ENCODE results near the gene UMODL1.

Gene UMODL1

DNA sequence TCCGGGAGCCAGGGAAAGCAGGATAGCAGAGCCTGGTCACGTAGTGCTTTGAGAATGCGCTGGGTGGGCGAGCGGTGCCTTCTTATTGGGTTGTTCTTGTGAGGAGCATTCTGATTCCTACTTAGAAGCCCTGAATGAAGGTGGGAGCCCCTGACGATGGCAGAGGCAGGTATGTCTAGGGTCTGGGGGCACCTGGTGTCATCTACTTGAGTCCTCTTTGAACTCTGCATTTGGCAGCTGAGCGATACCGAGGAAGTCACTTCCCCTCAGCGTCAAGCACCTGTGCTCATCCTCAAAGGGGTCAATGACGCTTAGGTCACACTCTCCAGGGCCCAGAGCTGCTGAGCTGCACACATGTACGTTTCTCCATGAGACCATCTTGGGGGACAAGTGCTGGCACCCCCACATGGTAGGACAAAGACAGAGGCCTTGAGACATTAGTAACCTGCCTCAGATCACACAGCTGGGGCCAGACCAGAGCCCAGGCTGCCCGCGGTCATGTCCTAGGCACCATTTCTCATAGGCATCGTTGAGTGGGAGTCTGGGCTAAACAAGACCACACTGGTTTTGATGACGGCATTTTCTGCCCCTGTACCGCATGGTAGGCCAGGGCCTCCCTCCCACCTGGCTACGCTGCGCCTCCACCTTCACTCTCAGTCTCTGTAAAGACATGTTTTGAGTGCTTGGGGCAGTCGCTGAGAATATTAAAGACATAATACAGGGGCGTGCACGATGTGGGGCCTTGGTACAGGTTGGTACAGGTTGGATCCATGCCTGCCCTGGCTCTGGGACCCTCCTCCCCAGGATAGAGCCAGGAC lies 78.7 kb downstream of the UMODL1 start:
- no peak for DNase-seq (ENCODE audit: low read depth in 2 of 3, low spot score in 1 of 3)

DNA sequence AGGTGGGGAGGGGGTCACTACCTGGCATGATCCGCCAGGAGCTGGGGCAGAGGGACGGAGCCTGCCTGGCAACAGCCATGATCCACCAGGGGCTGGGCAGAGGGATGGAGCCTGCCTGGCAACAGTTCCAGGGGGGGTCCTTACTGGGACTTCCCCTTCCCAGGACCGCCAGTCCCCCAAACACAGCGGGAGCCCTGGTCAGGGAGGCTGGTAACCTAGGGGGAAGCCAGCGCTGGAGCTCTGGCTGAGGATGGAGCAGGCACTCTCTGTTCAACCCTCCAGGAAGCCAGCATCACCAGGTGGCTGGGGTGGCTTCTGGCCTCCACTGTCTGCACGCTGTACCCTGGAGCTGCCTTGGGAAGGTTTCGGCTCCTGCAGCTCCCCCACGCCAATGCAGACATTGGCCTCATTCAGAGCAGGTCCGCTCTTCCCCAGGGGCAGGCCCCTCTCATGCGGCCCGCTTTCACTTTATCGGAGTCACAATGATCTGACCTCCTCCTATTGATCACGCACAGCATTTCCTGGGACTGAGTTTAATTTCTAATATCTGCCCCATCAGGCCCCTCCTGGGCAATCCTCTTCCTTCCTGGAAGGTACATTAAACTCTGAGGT lies 79.5 kb downstream of the UMODL1 start:
- DNase-seq (ENCODE audit: low read depth in 2 of 3, low spot score in 1 of 3), result no peak

DNA sequence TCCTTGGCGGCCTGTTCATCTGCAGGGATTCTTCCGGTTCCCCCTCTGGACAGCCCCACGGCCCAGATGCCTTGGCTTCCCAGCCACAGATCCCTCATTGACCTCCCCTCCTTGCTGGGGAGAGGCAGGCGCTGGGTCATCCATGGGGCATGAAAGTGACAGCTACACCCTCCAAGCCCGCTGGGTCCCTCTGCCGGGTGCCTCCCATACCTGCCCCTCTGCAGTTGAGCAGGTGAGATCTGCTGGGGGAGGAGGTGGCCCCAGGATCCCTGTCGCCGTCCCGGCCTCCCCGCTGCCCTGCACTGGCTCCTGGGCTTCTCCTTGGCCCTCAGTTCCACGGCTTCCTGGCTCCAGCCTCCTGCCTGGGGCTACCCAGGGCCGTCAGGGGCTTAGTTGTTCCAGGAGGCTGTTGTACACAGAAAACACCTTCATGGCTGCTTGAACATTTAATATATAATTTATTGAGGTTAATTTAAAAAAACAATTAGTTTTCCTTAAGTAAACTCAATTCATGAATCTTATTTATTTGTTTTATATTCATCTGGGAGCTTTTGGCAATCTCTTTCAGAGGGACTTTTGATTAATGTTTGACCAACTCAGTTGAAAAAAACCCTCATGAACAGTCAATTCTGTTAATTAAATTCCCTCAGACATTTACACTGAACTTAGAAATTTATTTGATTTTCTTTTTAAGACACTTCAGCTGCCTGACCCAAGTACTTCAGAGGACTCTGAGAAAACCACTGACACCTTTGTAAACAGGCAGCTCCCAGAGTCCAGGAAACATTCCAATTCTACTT lies 80.2 kb downstream of the UMODL1 start:
- no peak for DNase-seq (ENCODE audit: low read depth in 2 of 3, low spot score in 1 of 3)

DNA sequence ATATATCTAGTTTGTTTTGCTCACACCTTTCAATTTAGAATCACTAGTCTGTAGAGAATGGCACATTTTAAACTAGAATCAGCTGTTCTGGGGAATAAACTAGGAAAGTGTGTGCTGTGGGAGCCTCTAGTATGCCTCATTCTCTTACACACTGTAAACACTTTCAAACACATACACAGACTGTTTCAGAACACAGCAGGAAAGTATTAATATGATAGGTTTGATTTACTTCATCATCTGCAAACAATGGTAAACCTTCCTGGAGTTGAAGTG lies 80.8 kb downstream of the UMODL1 start:
- DNase-seq (ENCODE audit: low read depth in 2 of 3, low spot score in 1 of 3), result no peak

DNA sequence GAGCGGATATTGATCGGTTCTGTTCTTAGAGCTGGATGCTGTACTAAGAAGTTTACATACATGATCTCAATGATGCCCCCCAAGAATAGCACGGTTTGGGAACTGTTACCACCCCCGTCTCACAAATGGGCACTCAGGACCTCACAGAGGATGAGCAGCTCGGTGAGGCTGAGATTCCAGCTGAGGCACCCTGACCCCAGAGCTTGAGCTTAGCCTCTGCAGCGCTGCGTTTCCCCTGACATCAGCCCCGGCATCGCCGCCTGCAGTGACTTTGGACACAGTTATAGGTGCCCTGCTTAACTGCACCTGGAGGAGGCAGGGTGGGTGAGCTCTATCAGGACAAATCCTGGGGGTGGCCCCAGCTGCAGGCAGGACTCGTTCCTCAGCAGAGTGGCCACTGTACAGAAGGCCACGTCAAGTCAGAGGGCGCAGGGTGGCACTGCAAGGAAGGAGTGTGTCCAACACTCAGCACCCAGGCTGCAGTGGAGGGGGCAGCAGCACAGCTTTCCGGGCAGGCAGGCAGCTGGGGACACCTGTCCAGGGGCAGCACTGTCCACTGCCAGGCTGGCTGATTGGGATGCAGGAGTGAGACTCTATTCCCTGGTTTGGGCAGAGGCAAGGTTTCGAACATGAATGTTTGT lies 82.0 kb downstream of the UMODL1 start:
- DNase-seq (ENCODE audit: low read depth in 2 of 3, low spot score in 1 of 3), result no peak

DNA sequence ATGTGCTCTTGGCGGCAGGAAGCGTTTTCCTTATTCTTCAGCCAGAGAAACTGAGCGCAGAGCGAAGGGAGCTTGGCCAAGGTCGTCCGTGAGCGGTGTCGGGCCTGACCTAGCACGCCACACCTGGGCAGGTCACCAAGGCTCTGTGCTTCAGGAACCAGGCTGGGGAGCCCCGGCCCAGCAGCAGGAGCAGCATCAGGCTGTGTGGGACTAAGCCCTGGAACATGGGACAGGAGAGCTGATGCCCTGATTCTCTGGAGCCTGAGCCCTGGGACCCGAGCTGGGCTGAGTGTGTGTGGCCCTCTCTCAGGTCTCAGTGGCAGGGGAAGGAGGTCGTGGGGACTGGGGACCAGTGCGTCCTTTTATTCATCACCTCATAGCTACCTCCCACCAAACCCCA lies 82.6 kb downstream of the UMODL1 start:
- no peak for DNase-seq (ENCODE audit: low read depth in 2 of 3, low spot score in 1 of 3)

DNA sequence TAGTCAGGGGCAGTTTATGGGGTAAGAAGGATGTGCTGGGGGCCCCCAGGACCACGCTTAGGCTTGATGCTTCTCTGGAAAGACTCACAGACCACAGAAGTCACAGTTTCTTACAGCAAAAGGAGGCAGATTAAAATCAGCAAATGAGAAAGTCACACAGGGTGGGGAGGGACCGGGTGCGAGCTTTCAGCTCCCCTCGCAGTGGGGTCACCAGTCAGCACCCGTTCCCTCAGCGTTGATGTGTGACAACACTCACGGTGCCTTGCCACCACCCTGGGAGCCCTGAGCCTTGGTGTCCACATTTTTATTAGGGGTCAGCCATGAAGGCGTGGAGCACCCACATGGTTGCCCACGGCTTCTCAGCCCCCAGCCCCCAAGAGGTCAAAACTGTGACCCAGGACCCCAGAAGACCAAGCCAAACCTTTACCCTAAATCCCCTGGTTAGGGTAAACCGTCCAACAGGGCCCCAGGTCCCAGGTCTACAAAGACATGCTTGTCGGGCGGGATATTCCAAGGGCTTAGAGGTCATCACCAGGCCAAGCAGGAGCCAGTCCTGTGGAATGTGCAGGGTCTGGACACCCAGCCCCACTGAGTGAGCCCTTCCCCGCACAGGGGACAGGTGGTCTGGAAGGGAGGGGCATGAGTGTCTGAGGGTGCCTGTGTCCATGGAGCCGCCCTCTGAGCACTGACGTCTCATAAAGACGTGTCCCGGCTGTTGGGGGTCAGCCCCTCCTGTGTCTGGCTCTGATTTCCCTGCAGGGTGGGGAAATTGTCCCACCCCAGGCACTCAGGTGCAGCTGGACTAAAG lies 83.3 kb downstream of the UMODL1 start:
- DNase-seq (ENCODE audit: low read depth in 2 of 3, low spot score in 1 of 3), result no peak

DNA sequence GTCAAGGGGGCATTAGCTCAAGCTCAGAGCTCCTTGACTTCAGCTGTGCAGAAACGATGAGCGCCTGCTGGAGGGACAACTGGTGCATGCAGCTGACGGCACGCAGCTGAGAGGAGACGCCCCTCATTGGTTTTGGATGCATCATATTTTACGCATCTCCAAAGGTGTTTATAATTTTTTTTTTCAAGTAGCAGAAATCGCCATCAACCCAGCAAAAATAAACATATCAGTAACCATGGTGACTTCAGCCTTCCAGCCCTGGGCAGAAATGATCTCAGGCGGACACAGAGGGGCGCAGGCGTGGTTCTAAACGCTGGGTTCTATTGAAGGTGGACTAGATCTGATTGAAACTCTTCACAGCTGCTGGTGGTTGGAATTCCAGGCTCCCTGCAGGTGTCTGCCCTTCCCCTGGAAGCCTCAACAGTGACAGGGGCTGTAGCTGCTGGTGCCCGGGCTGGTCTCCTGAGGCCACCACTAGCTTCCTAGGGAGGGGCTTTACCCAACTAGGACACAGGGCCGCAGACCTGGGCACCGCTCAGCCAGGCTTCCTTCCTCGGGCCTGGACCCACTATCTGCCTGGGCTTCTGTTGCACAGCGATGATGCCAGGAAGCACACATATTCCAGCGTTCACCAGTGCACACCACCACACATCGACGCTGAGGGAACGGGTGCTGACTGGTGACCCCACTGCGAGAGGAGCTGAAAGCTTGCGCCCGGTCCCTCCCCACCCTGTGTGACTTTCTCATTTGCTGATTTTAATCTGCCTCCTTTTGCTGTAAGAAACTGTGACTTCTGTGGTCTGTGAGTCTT lies 84.1 kb downstream of the UMODL1 start:
- no peak for DNase-seq (ENCODE audit: low read depth in 2 of 3, low spot score in 1 of 3)

DNA sequence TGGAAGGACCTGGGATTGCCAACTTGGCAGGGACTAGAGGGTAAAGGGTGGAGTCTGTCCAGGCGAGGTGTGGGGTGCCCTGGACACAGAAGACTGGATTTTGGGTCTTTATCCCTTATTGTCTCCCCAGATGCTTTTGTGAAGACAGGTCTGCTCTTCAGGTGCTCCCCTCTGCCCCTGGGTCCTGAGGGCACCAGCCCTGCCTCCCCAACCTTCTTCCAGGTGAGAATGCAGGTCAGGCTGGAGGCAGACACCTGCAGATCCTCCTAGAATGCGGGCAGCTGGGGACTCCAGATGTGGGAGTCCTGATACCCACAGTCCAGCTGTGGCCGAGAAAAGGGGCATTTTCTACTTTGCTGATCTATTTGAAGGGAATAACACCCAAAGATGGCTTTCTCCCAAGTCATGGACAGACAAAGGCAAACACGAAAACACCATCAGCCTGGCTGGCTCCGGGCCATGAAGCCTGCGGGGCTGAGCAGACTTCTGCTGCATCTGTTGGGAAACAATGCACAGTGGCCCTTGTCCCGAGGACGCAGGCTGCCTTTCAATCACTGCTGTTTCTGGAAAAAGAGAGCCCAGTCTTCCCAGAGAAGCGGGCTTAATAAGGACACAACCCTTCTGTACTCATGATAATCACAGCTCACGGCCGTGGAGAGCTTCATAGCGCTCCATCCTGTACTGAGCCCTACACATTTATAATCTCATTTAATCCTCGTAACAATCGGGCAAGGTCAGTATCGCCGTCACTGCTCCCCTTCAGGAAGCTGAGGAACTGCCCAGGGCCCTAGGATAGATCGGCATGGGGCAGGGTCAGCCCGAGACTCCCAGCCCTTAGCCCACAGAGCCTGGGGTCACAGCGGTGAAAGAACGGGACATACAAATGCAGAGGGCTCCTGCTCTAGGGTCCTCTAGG lies 85.8 kb downstream of the UMODL1 start:
- no peak for DNase-seq (ENCODE audit: low read depth in 2 of 3, low spot score in 1 of 3)

DNA sequence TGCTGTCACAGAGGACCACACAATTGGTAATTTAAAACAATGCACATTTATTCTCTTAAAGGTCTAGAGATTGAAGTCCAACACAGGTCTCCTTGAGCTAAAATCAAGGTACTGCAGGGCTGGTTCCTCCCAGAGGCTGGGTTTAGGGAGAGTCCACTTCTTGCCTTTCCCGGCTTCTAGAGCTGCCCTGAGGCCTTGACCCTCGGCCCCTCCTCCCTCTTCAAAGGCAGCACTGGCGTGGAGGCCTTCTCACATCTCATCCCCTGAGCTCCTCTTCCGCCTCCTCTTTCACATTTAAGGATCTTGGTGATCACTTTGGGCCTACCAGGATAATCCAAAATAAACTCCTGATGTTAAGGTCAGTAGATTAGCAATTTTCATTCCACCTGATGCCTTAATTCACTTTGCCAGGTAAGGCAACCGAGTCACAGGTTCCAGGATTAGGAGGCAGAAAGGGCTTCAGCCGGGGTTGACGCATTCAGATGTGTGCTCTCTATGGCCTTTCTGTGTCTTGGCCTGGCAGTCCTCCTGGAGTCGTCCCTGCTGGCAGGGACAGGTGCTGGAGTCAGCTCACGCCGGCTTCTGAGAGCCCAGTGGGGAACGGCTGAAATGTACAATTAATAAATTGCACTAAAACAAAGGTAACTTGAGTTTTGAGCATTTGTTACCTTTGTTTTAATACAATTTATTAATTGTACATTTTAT lies 86.6 kb downstream of the UMODL1 start:
- DNase-seq (ENCODE audit: low read depth in 2 of 3, low spot score in 1 of 3), result no peak

DNA sequence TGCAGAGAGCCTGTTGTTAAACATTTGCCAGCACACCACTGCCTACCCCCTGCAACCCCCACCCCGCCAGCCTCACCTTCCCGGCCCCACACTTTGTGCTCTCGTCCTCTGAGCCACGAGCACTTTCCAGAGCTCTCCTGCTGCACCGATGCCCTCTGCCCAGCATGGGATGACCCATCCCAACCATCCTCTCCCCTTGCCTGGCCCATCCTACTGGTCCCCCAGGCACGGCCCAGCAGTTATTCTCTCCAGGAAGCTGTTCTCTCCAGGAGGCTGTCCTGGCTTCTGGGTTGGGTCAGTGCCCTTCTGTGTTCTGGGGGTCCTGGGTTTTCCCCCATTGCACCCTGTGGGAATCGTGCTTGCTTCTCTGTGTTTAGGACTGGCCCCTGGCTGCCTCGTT lies 87.7 kb downstream of the UMODL1 start:
- DNase-seq (ENCODE audit: low read depth in 2 of 3, low spot score in 1 of 3), result no peak

DNA sequence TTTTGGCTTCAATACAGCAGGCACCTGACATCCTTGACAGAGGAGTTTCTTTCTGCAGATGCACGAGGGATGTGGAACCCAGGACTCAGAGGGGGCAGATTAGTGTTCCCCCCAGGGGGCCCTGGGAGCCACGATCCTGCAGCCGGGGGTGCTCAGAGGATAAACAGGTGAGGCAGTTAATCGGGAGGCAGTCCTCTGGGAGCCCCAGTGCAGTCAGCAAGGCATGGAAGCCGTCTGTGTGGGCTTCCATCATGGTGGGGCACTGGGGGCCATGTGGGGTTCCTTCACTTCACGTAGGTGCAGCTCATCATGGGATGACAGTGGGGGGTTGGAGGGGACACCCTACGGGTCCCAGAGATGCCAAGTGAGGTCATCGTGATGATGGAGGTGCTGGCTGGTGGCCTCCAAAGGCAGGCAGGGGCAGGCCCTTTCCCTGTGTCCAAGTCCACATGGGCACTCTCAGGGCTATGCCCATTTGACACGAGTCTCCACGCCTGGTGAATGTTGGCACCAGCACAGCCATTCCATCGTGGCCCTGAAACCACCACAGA lies 88.5 kb downstream of the UMODL1 start:
- no peak for DNase-seq (ENCODE audit: low read depth in 2 of 3, low spot score in 1 of 3)

DNA sequence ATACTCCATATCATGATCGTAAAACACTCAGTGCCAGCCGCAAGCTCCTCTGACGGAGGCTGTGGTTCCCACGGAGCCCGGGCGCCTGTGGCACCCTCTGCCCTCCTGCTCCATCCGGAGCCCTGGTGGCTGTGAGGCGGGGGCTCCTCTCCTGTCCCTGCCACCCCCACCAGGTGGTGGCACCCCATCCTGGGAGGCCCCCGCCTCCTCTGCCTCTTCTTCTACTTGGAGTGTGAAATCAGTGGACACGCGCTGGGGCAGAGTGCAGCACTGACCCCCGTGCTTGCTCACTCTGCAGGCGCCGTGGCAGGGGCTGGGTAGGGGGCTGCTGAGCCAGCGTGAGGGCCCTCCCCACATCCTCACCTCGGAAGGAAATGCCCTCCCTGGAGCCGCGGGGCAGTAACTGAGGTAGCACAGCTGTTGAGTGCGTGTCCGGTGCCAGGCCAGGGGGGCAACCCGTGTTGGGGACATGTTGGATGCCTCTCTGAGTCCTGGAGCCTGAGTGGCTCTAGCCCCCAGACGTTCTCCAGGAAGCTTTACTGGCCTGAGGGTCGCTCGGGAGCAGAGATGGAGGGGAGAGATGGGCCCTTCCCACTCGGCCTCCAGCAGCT lies 89.1 kb downstream of the UMODL1 start:
- no peak for DNase-seq (ENCODE audit: low read depth in 2 of 3, low spot score in 1 of 3)

DNA sequence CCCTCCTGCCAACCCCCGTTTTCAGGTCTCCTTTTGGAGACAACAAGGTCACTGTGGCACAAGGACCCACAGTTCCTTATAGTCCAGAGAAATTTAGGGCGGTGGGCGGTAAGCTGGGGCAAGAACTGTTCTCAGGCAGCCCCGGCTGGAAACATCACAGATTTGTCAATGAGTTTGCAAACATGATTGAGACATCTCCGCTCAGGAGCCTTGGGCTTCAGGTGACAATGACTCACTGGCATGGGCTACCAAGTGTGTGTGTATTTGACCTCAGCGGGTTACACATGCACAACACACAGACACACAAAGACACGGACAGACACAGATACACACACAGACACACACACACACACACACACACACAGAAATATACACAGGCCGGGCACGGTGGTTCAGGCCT lies 89.6 kb downstream of the UMODL1 start:
- DNase-seq (ENCODE audit: low read depth in 2 of 3, low spot score in 1 of 3), result no peak

DNA sequence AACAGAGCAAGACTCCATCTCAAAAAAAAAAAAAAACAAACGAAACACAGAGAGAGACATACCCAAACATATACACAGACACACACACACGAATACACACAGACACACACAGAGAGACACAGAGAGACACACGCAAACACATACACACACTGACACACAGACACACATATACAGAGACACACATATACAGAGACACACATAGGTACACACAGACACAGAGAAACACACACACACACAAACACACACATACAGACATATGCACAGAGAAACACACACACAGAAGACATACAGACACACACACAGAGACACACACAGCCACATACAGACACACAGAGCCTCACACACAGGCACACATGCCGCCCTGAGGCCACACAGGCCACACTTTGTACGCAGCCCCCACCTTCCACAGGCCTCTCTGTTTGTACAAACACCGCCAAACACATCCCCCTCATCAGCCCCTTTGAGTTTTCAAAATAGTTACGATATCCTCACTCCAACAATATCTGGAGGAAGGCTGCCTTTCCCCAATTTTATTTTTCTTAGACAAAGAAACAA lies 90.4 kb downstream of the UMODL1 start:
- DNase-seq (ENCODE audit: low read depth in 2 of 3, low spot score in 1 of 3), result no peak

DNA sequence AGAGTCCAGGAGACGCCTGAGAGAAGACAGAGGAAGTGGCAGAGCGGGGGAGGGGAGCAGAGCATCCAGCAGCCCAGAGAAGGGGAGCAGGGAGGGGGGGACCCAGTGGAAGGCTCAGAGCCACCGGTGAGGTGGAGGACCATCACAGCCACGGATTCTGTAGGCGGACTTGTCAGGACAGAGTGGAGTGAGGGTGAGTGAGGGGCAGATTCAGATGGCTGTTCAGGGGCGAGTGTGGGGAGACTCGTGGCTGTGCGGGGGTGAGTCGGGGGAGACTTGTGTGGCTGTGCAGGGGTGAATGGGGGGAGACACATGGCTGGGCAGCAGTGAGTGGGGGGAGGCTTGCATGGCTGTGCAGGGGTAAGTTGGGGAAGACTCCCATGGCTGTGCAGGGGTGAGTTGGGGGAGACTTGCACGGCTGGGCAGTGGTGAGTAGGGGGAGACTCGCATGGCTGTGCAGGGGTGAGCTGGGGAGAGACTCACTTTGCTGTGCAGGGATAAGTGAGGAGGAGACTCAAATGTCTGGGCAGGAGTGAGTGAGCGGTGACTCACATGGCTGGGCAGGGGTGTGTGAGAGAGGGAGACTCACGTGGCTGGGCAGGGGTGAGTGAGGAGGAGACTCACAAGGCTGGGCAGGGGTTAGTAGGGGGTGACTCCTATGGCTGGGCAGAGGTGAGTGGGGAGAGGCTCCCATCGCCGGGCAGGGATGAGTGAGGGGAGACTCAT lies 91.0 kb downstream of the UMODL1 start:
- DNase-seq (ENCODE audit: low read depth in 2 of 3, low spot score in 1 of 3), result no peak

All from stimulated activated CD4-positive, alpha-beta T cell treated with anti-CD3 and anti-CD28 coated beads, Interleukin-12 subunit alpha, Interleukin-12 subunit beta, amount 100 ng/mL, for 48 hours (primary cell).